ES-I3 (cell line): ENCODE measurements around the gene SLC43A1.

Source experiments
- H3K36me3 ChIP-seq: 2 replicates; pipeline ENCODE4 v1.6.1; 2013; ENCODE audit warnings: mild to moderate bottlenecking, low read length, control low read depth, moderate library complexity; ENCODE audit not compliant: insufficient read depth
- H3K4me1 ChIP-seq: 2 replicates; pipeline ENCODE4 v1.6.1; 2013; ENCODE audit warnings: mild to moderate bottlenecking, control low read depth, low read length; ENCODE audit not compliant: insufficient read depth
- H3K9ac ChIP-seq: 2 replicates; pipeline ENCODE4 v1.6.1; 2013; ENCODE audit warnings: low read depth, mild to moderate bottlenecking, low read length, moderate library complexity
- H3K9me3 ChIP-seq: 2 replicates; pipeline ENCODE4 v1.6.1; 2013; ENCODE audit warnings: mild to moderate bottlenecking, low read length, moderate library complexity; ENCODE audit not compliant: control insufficient read depth, insufficient read depth

The SLC43A1 gene

DNA sequence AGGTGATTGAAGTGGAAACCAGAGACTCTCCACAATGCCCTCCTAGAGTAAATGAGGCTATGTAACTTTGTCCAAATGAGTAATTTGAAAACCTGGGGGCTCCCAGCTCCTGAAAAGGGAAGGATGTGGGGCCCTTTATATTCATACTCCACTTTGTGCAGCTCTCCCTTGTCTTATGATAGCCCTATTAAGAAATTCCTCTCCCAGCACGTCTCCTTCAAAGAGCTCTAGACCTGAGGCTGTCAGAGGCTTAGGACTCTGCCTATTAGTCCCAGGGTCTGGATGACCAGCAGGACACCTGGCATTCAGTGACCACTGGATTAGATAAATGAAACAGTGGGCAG lies 2.1 kb downstream of the SLC43A1 start:
- H3K9me3 ChIP-seq = no peaks in the 10 kb centered on the region
- H3K9ac ChIP-seq = peak overlapping the region; percentile 58
- no peaks in the 10 kb centered on the region for H3K36me3 ChIP-seq
- H3K4me1 ChIP-seq = peaks cover 6% of the 10 kb centered on the region; the same call in 1 of the 2 replicates

DNA sequence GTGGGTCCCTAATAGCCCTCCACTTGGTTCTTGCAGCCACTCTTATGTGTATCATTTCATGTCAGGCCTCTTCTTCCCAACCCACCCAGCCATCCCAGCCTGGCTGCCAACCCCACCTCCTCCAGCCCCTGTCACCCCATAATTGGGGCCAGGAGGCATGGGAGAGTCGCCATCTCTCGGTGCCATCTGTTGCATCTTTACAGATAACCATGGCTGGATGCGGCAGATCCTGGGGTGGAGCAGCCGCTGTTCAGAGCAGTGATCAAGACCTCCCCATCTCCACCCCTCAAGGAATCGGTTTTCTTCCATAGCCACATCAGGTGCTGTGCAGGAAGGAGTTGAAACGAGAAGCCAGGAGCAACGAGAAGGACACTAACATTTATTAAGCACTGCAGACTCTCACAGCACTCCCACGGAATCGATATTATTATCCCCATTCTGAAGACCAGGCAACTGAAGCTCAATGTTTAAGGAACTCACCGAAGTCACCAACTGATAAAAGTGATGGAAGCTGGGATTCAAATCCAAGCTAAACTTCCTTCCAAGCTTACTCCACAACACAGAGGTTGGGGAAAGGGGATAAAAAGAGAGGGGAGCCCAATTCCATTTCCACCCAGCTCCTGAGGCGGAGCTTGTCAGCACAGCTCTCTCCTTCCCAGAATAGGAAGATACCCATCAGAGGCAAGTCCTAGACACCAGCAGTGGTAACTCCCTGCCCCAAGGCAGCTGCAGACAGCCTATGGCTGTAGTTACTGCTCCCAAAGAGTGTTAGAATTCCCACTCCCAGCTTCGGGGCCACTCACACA lies 2.7 kb downstream of the SLC43A1 start:
- Histone ChIP-seq H3K9me3 (no peaks in the 10 kb centered on the region), H3K9ac (0 out of 2 replicates have a peak overlapping the region, but pooled peaks have one; percentile 58), H3K36me3 (no peaks in the 10 kb centered on the region), H3K4me1 (peaks cover 6% of the 10 kb centered on the region; the same call in 1 of the 2 replicates)

DNA sequence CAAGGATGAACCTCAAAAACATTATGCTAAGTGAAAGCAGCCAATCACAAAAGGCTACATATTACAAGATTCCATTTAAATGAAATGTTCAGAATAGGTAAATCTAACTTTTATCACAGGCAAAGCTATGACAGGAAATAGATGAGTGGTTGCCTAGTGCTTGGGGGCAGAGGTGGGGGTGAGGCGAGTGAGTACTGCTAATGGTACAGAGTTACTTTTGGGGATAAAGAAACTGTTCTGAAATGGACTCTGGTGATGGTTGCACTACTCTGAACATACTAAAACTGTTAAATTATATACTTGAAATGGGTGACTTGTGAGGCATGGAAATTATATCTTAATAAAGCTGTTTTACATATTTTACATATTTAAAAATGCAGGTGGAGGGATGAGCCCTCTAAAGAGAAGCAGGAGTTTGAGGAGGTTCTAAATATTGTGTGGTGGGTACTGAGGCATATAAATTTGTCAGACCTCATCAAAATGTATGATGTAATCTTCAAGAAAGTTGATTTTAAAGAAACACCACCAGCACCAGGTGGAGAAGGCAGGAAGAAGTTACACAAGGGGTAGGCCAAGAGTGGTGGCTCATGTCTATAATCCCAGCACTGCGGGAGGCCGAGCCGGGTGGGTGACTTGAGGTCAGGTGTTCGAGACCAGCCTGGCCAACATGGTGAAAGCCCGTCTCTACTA lies 3.6 kb downstream of the SLC43A1 start:
- Histone ChIP-seq H3K9me3 (no peaks in the 10 kb centered on the region), H3K9ac (no peak overlapping the region), H3K4me1 (peaks cover 6% of the 10 kb centered on the region; the same call in 1 of the 2 replicates), H3K36me3 (no peaks in the 10 kb centered on the region)

DNA sequence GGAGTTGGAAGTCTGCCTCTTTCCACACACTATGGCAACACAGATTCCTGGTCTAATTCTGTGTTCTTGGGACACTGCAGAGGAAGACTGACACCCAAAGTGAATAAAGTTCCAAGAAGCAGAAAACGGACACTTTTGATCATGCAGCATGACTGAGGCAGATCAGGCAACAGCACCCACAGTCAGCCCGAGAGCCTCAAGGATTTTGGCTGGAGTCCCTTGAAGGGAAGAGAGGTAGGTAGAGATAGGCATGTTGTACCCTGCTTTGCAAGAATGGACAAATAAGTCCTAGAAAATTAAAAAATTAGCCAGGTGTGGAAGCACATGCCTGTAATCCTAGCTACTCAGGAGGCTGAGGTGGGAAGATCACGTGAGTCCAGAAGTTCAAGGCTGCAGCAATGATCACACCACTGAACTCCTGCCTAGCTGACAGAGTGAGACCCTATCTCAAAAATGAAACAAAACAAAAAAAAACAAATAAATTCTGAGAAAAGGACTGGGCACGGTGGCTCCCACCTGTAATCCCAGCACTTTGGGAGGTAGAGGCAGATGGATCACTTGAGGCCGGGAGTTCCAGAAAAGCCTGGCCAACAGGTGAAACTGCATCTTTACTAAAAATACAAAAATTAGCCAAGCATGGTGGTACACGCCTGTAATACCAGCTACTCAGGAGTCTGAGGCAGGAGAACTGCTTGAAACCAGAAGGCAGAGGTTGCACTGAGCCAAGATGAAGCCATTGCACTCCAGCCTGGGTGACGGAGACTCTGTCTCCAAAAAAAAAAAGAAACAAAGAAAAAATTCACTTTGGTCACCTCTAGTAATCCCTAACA lies 6.9 kb downstream of the SLC43A1 start:
- Histone ChIP-seq H3K4me1 (peaks cover 5% of the 10 kb centered on the region; the same call in 1 of the 2 replicates), H3K36me3 (no peaks in the 10 kb centered on the region)

DNA sequence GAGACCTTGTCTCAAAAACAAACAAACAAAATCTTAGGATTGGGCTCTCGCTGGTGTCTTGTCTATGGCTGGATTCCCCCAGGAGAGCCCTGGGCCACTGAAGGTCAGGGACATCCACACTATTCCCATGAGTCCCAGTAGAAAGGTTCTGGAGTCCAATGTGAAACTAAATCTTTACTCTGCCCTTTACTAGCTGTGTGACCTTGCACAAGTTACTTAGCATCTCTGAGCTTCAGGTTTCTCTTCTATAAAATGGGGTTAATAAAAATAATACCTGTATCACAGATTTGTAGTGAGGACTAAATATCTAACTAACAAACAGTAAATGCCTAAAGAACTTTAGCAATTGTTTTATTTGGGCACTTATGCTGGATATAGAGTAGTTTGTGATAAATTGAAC lies 9.0 kb downstream of the SLC43A1 start:
- Histone ChIP-seq H3K36me3 (no peaks in the 10 kb centered on the region), H3K4me1 (peaks cover 6% of the 10 kb centered on the region; the same call in 1 of the 2 replicates), H3K9me3 (no peaks in the 10 kb centered on the region), H3K9ac (no peak overlapping the region)

More for the DNA sequence above, 6.9 kb downstream of the SLC43A1 start:
- no peak overlapping the region for H3K9ac ChIP-seq
- H3K9me3 ChIP-seq = no peaks in the 10 kb centered on the region

DNA sequence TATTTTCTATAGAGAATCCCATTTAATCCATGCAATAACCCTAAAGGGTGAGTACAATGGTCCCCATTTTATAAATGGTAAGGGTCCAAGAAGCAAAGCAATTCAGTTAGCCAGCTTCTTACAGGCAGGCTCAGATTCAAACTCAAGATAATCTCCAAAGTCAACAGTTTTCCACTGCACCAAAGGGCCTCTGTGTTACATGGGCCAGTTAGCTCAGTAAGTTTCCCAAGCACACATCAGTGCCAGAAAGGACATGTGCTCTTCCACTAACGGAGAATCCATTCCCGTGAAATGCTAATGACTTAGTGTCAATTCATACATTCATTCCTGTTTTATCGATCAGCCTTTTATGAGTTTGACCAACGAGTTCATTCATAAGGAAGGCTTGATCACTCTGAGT lies 11.0 kb downstream of the SLC43A1 start:
- Histone ChIP-seq H3K9ac (no peak overlapping the region), H3K36me3 (no peaks in the 10 kb centered on the region), H3K4me1 (peaks cover 13% of the 10 kb centered on the region), H3K9me3 (no peaks in the 10 kb centered on the region)

DNA sequence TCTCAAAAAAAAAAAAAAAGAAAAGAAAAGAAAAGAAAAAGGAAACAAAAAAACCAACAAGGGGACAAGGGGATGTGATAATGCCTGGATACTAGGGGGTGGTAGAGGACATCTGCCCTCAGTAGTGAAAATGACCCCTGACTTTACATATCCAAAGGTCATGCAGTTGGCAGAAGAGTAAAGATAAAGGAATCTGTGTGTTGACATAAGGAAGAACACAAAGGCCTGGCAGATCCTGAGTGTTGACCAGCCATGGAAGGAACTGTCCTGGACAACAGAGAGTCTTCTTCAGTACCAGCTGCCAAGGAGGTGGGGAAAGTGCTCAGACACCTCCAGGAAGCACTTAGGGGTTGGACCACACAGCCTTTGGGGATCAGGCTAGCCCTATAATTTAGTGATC lies 12.6 kb downstream of the SLC43A1 start:
- Histone ChIP-seq H3K36me3 (no peaks in the 10 kb centered on the region), H3K9me3 (no peaks in the 10 kb centered on the region), H3K4me1 (peaks cover 13% of the 10 kb centered on the region), H3K9ac (no peak overlapping the region)

DNA sequence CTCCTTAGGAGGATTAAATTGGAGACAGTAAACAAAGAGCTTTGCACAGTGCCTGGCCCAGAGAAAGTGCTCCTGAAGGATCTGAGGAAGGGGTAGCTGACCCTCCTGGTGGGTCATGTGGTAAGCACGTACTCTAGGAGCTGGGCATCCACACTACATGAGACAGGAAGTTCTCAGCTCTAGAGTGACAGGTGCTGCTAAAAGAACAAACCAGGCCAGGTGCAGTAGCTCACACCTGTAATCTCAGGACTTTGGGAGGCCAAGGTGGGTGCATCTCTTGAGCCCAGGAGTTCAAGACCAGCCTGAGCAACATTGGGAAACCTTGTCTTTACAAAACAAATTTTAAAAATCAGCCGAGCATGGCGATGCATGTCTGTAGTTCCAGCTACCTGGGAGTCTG lies 13.1 kb downstream of the SLC43A1 start:
- no peak overlapping the region for H3K9ac ChIP-seq
- H3K9me3 ChIP-seq = no peaks in the 10 kb centered on the region
- H3K4me1 ChIP-seq = peaks cover 13% of the 10 kb centered on the region
- H3K36me3 ChIP-seq = no peaks in the 10 kb centered on the region

DNA sequence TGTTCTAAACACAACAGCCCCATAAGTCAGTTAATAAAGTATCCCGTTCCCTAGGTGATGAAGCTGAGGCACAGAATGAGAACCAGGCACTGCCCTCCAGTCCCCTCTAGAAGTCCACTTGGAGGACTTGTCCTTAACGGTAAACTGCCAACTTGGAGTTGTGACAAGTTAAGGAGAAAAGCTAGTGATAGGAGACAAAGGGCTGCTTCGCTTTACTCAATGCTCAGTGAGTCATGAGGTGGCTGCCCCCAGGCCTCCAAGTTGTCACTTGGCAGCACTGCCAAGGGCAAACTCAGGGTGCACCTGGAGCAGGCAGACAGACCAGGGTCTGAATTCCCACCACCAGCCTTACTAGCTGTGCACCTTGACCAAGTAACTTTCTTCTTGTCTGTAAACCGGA lies 13.5 kb downstream of the SLC43A1 start:
- H3K4me1 ChIP-seq = peaks cover 13% of the 10 kb centered on the region
- no peak overlapping the region for H3K9ac ChIP-seq
- H3K36me3 ChIP-seq = no peaks in the 10 kb centered on the region
- no peaks in the 10 kb centered on the region for H3K9me3 ChIP-seq

DNA sequence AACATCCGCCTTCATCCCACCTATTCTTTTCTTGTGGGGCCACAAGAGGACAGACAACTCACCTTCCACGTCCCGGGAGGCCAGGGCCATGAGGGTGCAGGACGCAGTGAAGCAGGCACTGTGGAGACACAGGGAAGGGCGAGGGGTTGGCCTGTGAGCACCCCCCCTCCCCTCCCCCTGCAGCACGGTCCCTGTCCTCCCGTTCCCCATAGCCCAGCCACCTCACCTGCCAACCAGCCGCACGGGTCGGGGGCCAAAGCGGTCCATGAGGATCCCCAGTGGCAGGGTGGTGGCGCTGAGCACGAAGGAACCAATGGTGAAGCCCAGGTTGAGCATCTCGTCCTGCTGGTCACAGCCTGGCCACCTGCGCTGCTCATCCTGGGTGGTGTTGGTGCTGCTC lies 14.6 kb downstream of the SLC43A1 start:
- Histone ChIP-seq H3K36me3 (no peaks in the 10 kb centered on the region), H3K4me1 (peaks cover 13% of the 10 kb centered on the region), H3K9me3 (no peaks in the 10 kb centered on the region), H3K9ac (no peak overlapping the region)

DNA sequence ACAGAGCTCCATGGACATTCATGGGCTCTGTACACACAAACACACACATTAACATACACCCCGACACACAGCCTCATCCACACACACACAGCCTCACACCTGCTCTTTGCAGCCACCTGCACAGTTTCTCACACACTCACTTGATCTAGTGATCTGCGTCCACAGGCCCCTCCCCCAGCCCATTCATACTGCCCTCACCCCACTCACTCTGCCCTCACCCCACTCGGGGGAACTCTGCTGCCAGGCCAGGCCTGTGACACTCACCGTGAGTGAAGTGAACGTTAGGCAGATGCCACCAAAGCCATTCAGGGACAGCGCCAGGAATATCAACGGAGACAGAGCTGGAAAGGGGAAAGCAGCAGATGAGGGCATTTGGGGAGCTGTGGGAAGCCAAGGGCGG lies 15.0 kb downstream of the SLC43A1 start:
- Histone ChIP-seq H3K36me3 (no peaks in the 10 kb centered on the region), H3K9me3 (no peaks in the 10 kb centered on the region), H3K9ac (no peak overlapping the region), H3K4me1 (peaks cover 13% of the 10 kb centered on the region)

DNA sequence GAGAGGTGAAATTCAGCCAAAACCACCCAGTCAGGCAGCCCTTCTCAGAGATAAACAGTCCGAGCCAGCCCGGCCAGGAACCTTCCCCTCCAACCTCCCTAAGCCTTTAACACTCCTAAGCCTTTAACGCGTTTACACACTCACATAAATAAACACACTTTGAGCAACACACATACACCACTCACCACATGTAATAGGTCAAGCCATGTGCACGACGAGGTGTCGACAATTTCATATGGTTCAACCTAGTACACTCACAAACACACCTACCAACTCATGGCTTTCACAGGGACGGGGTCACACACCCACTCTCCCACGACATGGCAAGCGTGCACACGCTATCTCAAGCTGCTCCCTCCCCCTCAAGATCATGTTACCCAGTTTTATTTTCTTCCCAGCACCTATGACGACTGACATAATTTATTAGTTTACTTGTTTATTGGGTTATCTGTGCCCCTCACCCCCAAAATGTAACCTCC lies 15.5 kb downstream of the SLC43A1 start:
- H3K9me3 ChIP-seq = no peaks in the 10 kb centered on the region
- no peaks in the 10 kb centered on the region for H3K36me3 ChIP-seq
- H3K4me1 ChIP-seq = peaks cover 13% of the 10 kb centered on the region
- H3K9ac ChIP-seq = peak overlapping the region; percentile 11; the same call in 1 of the 2 replicates

DNA sequence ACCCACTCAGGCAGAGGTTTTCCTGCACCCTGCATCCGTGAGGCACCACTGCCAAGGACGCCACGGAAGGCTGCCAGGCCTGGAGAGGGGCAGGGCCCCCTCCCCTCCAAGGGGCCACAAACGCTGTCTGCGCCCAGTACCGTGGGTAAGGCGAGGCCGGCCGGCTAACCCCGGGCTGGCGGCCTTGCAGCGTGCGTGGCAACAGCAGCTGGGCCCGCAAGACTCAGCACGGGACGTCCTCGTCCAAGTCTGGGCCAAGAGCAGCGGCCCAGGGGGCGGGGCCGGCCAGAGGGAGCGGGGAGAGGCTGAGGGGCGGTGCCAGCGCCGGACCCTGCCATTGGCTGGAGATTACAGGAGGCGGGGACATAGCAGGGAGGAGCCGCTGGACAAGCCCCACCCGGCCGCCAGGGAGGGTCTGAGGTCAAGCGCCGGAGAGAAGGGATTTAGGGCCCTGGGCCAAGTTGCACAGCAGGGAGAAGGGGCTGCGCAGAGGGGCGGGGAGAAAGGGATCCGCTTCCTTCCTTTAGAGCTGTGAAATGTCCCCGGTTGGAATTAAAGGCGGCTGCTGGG lies 16.0 kb downstream of the SLC43A1 start:
- Histone ChIP-seq H3K9me3 (no peaks in the 10 kb centered on the region), H3K36me3 (no peaks in the 10 kb centered on the region), H3K9ac (peak overlapping the region; percentile 36; the same call in 1 of the 2 replicates), H3K4me1 (peaks cover 13% of the 10 kb centered on the region)

DNA sequence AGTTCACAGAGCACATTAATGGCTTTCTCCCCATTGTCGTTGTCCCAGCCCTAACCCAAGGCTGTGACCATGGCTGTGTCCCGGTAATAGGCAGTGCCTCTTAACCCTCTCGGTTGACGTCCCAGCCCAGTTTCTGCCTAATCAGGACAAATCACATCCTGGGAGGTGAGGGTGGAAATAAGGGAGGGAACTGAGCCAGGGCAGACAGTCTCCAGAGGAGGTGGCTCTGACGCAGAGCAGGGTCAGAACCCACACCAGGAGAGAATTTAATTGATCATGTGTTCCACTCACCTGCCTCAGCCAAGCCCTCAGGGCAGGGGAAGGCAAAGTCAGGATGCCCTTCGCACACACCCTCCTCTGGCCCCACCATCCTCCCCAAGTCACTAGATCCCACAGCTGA lies 17.0 kb downstream of the SLC43A1 start:
- no peak overlapping the region for H3K9ac ChIP-seq
- H3K9me3 ChIP-seq = no peaks in the 10 kb centered on the region
- H3K4me1 ChIP-seq = peaks cover 21% of the 10 kb centered on the region
- no peaks in the 10 kb centered on the region for H3K36me3 ChIP-seq
